ELR (cell line): ENCODE results near the gene ZNF148.

ENCODE experiments used
- DNase-seq: peaks from one replicate; pipeline ENCODE4 v3.0.0-alpha.2; 2015; ENCODE audit warnings: low read depth

The ZNF148 gene

DNA sequence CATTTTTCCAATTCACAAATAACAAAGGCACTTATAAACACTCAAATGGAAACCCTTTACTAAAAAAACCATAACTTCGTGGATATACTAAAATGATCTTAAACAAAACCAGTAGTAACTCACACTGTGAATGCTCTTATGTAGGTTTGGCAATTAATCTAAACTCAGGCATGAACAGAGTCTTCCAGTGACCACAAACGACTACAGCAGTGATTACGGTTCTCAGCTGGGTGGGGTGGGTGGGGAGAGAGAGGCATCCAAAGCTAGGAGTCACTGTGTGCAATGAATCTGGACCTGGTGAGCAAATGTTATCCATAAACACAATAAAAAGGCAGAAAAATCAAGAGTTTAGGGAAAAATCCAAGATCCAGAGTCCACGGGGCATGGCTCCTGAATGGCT lies 183.9 kb downstream of the ZNF148 start:
- no peak for DNase-seq

DNA sequence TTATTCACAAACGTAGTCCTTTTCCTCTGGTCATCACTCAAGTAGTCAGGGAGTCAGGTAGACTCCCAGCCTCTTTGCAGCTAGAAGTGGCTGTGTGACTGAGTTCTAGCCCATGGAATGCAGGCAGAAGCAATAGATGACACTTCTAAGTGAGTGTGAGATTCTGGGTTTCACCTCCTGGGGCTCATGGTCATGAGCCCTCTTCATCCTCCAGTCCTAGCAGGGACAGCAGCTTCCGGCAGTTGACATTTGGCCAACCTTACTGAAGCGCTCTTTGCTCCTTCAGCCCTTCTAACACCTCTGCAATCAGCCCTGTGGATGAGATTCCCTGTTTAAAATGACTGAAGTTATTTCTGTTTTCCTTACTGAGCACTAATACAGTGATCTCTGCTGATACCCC lies 184.3 kb downstream of the ZNF148 start:
- no peak for DNase-seq

DNA sequence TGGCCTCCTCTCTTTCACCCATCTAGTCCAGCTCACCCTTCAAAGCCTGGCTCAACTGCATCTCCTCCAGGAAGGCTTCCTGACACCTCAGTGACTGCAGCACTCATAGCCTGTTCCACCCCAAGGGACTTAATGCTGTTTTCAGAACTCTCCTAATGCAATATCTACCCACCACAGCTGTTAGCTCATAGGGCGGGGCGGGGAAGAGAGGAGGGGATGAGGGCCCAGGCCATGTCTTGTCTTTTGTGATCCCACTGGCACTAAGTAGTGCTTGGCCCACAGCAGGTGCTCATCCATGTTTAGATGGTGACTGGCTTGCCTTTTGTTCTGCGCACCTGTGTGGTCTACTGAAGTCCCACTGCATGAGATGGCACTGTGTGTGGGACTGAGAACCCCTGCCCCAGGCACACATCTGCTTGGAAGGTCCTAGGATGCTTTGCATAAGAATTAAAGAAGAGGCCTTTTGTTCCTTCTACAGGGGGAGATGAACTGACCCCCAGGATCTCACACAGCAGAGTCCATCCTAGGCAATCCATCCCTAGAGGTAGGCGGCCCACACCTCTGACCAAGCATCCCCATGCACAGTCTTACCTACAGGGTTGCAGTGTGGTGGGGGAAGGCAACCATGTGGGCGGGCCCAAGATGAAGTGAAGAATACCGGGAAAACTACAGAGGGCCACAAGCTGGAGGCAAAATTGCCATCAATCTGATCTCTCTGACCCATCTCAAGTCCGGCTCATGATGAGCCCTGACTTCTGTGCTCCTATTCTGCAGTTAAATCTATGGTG lies 185.6 kb downstream of the ZNF148 start:
- no peak for DNase-seq

DNA sequence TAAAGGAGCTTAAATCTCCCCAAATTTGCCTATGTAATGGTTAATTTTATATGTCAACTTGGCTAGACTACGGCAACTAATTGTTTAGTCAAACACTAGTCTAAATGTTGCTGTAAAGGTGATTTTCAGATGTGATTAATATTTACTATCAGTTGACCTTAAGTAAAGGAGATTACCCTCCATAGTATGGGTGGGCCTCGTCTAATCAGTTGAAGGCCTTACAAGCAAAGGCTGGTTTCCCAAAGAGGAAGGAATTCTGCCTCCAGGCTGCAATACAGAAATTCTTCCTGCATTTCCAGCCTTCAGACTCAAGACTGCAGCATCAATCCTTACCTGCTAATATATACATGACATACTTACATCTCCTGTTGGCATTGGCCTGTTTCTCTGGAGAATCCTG lies 186.2 kb downstream of the ZNF148 start:
- DNase-seq = no peak

DNA sequence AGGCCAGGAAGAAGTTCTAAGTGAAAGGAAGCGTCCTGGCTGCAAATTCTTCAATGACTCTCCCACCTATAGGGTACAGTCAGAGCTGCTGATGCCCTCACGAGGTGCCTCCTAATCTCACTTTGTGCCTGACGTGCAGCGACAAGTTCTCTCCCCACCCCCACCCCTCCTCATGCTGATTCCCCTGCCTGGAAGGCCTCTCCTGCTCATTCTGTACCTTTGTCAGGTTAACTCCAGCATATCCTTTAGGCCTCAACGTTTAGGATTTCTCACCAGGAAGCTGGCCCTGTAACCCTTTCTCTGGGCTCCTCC lies 187.6 kb downstream of the ZNF148 start:
- no peak for DNase-seq

DNA sequence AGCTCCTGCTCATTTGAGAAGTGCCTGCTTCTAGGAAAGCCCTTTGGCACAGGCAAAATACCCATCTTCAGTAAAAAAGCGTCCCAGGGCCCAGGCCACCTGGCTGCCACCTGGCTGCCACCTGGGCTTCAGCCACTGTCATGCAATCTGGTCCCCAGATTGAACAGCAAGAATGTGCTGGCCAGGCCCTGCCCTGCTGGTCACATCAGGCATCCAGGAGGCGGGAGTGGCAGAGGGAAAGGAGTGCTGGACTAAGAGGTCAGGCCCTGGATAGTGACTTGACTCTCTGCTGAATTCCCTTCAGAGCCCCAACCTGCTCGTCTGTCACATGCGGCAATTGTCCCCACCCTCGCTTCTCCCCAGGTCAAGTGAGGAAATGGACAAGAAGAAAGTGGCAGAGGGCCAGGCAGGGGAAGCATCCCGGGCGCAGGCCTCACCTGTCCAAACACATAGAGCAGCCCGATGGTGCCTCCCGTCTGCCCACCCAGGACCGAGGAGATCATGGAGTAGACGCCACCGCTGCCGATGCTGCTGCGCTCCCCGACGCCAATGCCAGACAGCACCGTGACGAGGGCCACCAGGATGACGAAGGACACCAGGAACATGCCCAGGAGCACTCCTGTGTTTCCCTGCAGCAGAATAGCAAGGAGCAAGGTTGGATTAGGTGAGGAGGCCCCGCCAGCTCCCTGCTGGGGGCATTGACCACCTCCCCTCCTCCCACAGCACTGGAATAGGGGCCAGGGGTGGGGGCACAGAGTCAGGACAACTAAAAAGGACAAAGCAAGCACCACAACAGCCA lies 188.1 kb downstream of the ZNF148 start:
- no peak for DNase-seq

DNA sequence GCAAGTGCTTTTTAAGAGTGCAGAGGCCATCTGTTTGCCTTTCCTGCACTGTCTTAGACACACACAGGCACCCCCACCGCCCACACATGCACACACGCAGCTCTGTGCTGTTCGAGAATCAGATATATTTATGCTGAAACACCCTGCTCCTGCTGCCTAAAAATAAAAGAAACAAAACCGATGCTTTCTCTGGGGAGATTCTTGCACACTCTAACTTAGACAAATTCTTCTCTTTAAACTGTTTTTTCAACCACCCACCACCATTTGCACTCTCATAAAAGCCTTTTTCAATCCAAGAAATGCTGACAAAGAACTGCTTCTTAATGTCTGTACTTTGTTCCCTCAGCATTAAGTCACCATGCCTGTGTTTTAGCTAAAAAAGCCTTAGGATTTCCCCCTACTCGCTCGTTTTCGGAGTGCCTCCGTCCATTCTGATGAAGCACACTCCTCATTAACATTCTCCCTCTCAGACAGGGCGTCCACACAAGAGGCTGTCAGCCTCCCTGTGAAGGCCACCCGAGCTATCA lies 188.8 kb downstream of the ZNF148 start:
- no peak for DNase-seq

DNA sequence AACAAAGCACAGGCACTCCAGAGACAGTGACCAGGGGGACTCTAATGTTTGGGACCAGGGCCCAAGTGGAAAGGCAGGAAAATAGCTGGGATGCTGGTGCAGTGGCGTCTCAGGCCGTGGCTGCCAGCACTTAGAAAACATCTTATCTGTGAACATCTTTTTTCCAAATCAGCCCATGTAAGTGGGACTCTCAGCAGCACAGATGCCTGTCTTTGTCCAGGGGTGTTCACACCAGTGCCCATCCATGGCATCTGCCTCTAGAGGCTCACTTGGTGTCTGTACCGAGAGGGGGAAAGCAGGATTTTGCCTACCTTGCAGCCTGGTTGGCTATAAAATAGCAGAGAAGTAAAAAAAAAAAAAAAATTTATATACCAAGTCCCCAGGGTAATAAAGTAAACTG lies 189.3 kb downstream of the ZNF148 start:
- DNase-seq = no peak

DNA sequence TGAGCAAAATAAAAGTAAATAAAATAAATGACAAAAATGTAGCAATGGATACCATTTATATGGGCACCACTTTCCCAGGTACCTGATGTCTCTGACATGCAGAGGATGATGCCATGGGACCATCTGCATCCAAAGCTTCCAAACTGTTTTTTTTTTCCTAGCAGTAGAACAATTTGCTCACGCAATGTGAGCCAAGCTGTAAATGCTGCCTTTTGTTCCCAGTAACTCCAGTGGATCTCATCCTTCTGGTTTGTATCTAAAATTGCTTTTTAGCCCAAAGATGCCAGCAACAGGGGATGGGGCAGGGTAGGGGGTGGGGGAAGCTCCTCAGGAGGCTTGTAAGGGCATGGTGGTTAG lies 195.3 kb downstream of the ZNF148 start:
- DNase-seq = no peak

DNA sequence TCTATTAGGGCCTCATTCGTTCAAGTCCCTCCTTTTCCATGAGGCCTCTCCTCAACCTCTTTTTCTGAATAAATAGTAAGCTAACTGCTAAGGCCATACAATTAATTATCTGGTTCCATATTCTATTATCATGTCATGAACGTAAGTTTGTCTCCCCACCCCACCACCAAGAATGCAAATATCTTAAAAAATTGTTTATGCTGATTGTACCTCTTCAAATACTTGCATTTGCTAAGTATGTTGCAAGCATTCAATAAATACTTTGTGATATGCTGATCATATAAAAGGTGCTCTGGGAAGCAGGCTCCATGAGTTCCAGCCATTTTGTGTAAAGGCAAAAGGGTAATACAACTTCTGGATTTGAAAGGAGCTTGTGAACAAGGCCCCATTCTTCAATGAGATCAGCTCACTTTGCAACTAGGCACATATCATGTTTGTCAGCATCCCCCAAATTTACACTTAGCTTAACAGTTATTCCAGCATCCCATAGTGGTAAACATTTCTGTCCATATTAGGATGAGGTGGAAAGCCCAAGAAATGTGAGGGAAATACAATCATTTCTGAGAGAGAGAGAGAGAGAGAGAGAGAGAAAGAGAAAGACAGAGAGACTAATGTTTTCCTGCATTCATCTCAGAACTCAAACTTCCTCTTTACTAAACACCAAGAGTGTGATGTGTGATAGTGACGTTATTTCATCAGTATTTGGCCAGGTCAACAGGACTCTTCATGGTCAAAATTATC lies 195.8 kb downstream of the ZNF148 start:
- no peak for DNase-seq

DNA sequence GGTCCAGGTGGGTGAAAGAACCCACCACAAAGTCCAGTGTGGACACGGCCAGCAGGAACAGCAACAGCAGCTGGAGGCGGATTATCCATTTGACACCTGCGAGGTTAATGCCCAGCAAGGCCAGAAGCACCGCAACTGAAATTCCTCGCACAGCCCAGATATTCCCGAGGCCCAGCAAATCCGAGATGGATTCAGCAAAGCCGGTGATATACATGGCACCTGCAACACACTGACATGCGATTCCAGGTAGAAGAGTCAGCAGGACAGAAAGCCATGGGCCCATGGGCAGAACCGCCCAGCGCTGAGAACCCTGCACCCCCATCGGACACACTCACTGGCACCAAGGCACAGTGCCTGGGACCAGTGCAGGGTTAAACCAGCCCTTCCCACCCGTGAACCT lies 197.4 kb downstream of the ZNF148 start:
- DNase-seq = no peak
